Osteoblast (primary cell): ENCODE data around the gene BEST4. TPM values are rescaled to one million over a fixed set of nuclear protein-coding genes. Genes with fewer than 3 reads are reported as not detected.

Experiments
- DNase-seq: peaks from one replicate; pipeline ENCODE4 v3.0.0; 2011; ENCODE audit warnings: low spot score, mixed read lengths; ENCODE audit not compliant: insufficient read length; ENCODE audit errors: missing footprints
- H2AFZ ChIP-seq: 2 replicates; pipeline ENCODE4 v1.6.0; 2011; ENCODE audit warnings: mild to moderate bottlenecking, low read length
- H3K27ac ChIP-seq: 2 replicates; pipeline ENCODE4 v1.5.1; 2011; ENCODE audit warnings: mild to moderate bottlenecking, low read depth, low read length, moderate library complexity
- H3K27me3 ChIP-seq: 2 replicates; pipeline ENCODE4 v1.6.0; 2012; ENCODE audit warnings: mild to moderate bottlenecking, control low read depth, inconsistent platforms, low read length, moderate library complexity; ENCODE audit not compliant: insufficient read depth
- H3K36me3 ChIP-seq: 2 replicates; pipeline ENCODE4 v1.5.1; 2011; ENCODE audit warnings: mild to moderate bottlenecking, low read length, control low read depth, moderate library complexity; ENCODE audit not compliant: insufficient read depth
- H3K4me1 ChIP-seq: 2 replicates; pipeline ENCODE4 v1.5.1; 2011; ENCODE audit warnings: mild to moderate bottlenecking, low read length, control low read depth, moderate library complexity; ENCODE audit not compliant: insufficient read depth
- H3K4me2 ChIP-seq: 2 replicates; pipeline ENCODE4 v1.6.0; 2011; ENCODE audit warnings: mild to moderate bottlenecking, low read length; ENCODE audit not compliant: insufficient read depth
- H3K4me3 ChIP-seq: fragments of 200-600 bp; sonication (generic); 3 replicates; pipeline ENCODE4 v1.5.1; 2012; ENCODE audit warnings: mild to moderate bottlenecking, low read length, inconsistent platforms; ENCODE audit not compliant: insufficient read depth
- H3K79me2 ChIP-seq: 2 replicates; pipeline ENCODE4 v1.6.0; 2012; ENCODE audit warnings: mild to moderate bottlenecking, low read length, control low read depth, inconsistent platforms; ENCODE audit not compliant: insufficient read depth
- H3K9me3 ChIP-seq: 2 replicates; pipeline ENCODE4 v1.5.1; 2011; ENCODE audit warnings: low read depth, low read length, control low read depth
- H4K20me1 ChIP-seq: 2 replicates; pipeline ENCODE4 v1.6.0; 2012; ENCODE audit warnings: mild to moderate bottlenecking, low read length, control low read depth; ENCODE audit not compliant: insufficient read depth
- CTCF ChIP-seq: IDR thresholded peaks from 2 replicates; pipeline ENCODE4 v1.5.1; 2011; ENCODE audit warnings: mild to moderate bottlenecking, low read depth, low read length, moderate library complexity; ENCODE audit errors: extremely low read depth
- total RNA-seq: library from RNA; depleted of rRNA; stranded (reverse); fragments of >200 nt; gene quantifications from 2 replicates; pipeline ENCODE4 v1.2.3, GENCODE V29; 2012

Gene BEST4
- total RNA-seq, 1 donor = not detected

DNA sequence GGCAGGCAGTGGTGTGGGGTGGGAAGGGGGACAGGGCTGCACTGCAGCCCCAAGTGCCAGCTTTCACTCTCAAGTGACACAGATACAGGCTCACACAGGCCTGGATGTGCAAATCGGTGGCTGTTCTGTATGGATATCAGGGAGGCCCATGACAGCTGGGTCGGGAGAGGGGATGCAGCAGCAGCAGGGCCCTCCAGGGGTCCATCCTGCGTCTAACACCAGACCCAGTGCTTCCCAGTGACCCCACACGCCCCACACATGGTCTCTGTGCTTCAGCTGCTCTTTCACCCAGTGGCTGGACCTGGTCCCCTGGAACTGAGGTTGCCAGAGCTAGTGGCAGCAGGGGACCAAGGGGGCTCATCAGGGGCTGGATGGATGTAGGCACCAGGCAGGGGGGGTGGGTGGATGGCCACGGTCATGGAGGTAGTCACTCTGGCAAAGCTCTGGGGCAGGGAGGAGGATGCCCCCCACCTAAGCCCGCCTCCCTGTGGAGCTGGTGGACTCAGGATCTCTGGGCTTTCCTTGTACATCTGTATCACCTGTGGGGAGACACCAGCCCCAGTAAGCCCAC lies 34.2 kb upstream of the BEST4 start:
- H3K36me3 ChIP-seq = no peaks in the 10 kb centered on the region
- TF ChIP-seq CTCF = no peak
- no peak overlapping the region for H3K4me2 ChIP-seq
- no peaks in the 10 kb centered on the region for H3K79me2 ChIP-seq
- no peak overlapping the region for H3K4me3 ChIP-seq
- no peak overlapping the region for H2AFZ ChIP-seq
- no peak for DNase-seq
- no peaks in the 10 kb centered on the region for H3K27me3 ChIP-seq
- no peaks in the 10 kb centered on the region for H3K9me3 ChIP-seq
- peaks cover 10% of the 10 kb centered on the region for H3K4me1 ChIP-seq
- no peak overlapping the region for H3K27ac ChIP-seq
- H4K20me1 ChIP-seq = no peaks in the 10 kb centered on the region

GRCh38 chr1:44821240-44821715 lies 33.3 kb upstream of the BEST4 start:
- no peak overlapping the region for H2AFZ ChIP-seq
- H3K27me3 ChIP-seq = no peaks in the 10 kb centered on the region
- H3K36me3 ChIP-seq = no peaks in the 10 kb centered on the region
- H3K79me2 ChIP-seq = no peaks in the 10 kb centered on the region
- no peak overlapping the region for H3K4me3 ChIP-seq
- no peak for TF ChIP-seq CTCF
- H3K27ac ChIP-seq = no peak overlapping the region
- H4K20me1 ChIP-seq = no peaks in the 10 kb centered on the region
- peaks cover 10% of the 10 kb centered on the region for H3K4me1 ChIP-seq
- DNase-seq = no peak
- H3K9me3 ChIP-seq = no peaks in the 10 kb centered on the region
- no peak overlapping the region for H3K4me2 ChIP-seq

DNA sequence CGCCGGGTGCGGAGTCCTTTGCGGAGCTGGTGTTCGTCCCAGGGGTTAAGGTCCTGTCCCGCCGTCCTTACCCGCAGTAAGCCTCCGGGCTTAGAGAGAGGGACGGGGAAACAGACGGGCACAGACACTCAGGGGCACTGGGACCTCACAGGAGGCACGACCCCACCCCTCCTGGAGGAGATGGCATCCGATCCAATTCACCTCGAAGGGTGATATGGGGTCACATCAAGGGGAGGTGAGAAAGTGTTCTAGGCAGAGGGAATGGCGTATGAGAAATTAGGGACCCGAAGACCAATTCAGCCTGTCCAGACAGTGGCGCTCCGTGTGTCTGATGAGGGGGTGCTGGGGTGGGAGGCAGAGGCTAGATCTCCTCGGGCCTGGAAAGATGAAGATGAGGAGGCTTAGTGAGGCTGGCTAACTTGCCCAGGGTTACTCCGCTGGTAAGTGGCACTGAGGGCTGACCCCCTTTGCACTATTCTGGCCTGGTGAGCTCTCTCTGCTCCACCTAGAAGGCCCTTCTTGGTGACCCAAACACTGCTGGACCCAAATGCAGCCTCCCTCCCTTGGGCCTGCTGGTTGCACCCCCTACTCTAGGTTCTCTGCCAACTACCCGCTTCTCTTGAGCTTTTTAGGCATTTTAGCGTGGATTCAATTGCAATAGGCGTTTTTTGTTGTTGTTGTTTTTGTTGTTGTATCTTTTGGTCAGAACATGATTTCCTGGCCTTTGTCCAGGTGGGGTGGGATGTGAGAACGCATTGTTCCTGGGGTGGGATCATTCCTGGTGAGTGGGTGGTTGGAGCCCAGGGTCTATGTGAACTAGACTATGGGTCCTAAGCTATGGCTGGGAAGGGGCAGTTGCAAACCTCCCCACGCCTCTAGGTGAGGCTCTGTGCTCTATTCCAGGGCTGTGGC lies 32.6 kb upstream of the BEST4 start:
- Histone ChIP-seq H3K4me1 (peaks cover 11% of the 10 kb centered on the region), H3K36me3 (peaks cover 5% of the 10 kb centered on the region), H3K4me3 (peak overlapping the region; percentile 69), H3K27me3 (no peaks in the 10 kb centered on the region), H3K4me2 (peak overlapping the region; percentile 97), H3K27ac (peak overlapping the region; percentile 99), H3K9me3 (no peaks in the 10 kb centered on the region), H2AFZ (peak overlapping the region; percentile 88), H4K20me1 (no peaks in the 10 kb centered on the region), H3K79me2 (no peaks in the 10 kb centered on the region)
- TF ChIP-seq CTCF = no peak
- DNase-seq = peak; percentile 82
